ENCODE measurements around the gene HMGB1. TPM values are rescaled to one million over a fixed set of nuclear protein-coding genes. Genes with fewer than 3 reads are reported as not detected.

Gene HMGB1
- polyA plus RNA-seq, 1 donor from 2014 or later, result 580 TPM

DNA sequence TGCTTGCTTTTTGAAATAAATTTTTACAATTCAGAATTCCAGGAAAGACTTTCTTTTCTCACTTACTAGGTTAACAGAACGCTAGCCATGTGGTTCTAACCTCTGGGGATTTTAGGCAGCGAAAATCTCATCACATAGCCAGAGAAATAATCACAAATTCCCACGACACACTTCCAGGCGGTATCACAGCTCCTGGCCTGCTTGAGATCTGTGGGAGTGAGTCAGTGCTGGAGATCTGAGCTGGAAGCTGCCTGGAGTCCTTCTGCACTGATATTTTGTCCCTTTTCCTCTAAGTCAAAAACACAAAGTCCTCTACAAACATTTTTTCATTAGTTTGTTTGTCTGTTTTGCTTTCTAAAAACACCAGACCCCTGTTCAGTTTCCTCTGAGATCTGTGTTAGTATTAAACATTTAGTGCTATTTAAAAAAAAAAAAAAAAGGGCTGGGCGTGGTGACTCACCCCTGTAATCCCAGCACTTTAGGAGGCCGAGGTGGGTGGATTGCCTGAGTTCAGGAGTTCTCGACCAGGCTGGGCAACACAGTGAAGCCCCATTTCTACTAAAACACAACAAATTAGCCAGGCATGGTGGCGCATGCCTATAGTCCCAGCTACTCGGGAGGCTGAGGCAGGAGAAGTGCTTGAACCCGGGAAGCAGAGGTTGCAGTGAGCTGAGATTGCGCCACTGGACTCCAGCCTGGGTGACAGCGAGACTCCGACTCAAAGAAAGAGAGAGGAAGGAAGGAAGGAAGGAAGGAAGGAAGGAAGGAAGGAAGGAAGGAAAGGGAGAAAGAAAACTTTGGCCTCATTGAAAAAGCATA is 55.6 kb downstream of the HMGB1 start:
- Mint-ChIP-seq H3K4me3 (peak overlapping the region in 1 of 4 donors; percentile 78), H3K27me3 (no peaks in the 10 kb centered on the region), H3K4me1 (peaks cover 42 to 51% (median 46%) of the 10 kb centered on the region in 3 donors), H3K27ac (peak overlapping the region in 2 of 3 donors; percentile 46 to 92), H3K9me3 (no peaks in the 10 kb centered on the region), H3K36me3 (no peaks in the 10 kb centered on the region)

DNA sequence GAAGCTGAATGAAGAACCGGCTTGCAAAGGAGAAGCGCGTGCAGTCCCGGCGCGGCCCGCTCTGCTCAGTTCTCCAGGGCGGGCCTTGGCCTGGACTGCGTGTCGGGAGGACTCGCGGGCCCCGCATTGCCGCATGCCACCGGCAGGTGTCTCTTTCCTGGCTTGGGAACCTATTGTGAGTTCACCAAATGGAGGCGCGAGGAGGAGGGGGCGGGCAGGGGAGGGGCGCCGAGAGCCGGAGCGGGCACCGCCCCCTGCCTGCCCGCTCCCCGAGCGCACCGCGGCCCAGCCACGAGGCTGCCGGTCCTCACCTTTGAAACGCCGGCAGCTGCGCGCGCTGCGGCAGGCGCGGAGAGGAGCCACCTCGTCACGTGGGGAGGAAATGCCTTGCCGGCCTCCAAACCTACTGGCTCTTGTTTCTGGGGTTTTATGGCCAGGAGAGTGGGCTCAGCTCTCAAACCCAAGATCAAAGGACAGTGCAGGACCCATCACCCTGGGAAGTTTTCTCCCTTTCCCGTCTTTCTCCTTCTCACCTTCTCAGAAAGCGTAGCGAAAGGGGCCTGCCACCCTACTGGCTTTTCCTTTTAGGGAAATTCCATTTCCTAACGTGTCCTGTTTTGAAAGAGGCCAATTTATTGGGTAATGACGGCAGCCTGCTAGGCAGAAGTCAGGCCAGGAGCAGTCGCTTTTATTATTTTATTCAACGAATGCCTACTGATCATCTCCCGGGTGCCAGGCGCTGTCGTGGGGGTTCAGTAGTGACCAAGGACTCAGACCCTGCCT is 57.2 kb downstream of the HMGB1 start:
- Mint-ChIP-seq H3K4me3 (peak overlapping the region; percentile 72 to 91 (median 81)), H3K27ac (peak overlapping the region; percentile 92 to 94 (median 92)), H3K36me3 (no peaks in the 10 kb centered on the region), H3K4me1 (peaks cover 35 to 45% (median 35%) of the 10 kb centered on the region in 3 donors), H3K9me3 (no peaks in the 10 kb centered on the region), H3K27me3 (no peaks in the 10 kb centered on the region)

DNA sequence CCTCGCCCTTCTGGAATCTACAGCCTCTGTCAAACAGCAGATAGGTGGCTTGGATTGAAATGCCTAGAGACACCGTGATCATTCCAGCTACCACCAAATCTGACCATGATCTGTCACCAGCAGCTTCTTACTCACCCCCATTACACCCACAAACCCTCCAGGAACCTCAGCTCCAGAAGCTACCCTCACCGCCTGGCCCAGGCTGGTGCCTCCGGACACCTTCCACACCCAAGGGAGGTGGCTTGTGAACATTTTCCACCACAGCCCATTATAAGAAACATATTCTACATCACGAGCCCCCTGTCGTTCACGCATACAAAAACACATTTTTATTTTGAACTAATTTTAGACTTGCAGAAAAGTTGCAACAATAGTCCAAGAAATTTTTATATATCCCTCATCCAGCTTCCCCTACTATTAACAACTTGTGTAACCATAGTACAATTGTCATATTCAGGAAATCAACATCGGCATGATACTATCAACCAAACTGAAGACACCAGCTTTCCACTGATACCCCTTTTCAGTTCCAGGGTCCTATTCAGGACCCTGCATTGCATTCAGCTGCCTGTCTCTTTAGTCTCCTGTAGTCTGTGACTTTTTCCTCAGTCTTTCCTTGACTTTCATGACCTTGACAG is 58.8 kb downstream of the HMGB1 start:
- Mint-ChIP-seq H3K27ac (peak overlapping the region in 1 of 3 donors; percentile 86), H3K9me3 (no peaks in the 10 kb centered on the region), H3K4me3 (peak overlapping the region in 2 of 4 donors; percentile 2 to 59), H3K36me3 (no peaks in the 10 kb centered on the region), H3K4me1 (peaks cover 26 to 34% (median 28%) of the 10 kb centered on the region in 3 donors), H3K27me3 (no peaks in the 10 kb centered on the region)

Other genes with a start within 250 kb of the HMGB1 start
- gene KATNAL1, start 158.4 kb downstream of the HMGB1 start, polyA plus RNA-seq, result 3.6 TPM
- not detected for gene UBE2L5, start 43.4 kb downstream of the HMGB1 start, polyA plus RNA-seq
- 26.1 TPM for gene USPL1, start 152.0 kb upstream of the HMGB1 start, polyA plus RNA-seq